HG02840 (cell line): ENCODE measurements around the gene PRSS1.
"Not testable (repeated sequence)": the region's sequence is repeated elsewhere in the genome, so short reads cannot be mapped to it uniquely, and the experiment has no call there.

Experiments used
- ATAC-seq: cut with Tn5 transposase; IDR thresholded peaks from one replicate; pipeline ENCODE4 v1.9.1; 2021; ENCODE audit warnings: mild to moderate bottlenecking, moderate library complexity, moderate number of reproducible peaks; ENCODE audit not compliant: unreplicated experiment, low FRiP score

PRSS1 gene

GRCh38 chr7:142745745-142746144 lies 3.5 kb upstream of the PRSS1 start:
- no peak for ATAC-seq

GRCh38 chr7:142746264-142746663 lies 3.0 kb upstream of the PRSS1 start:
- no peak for ATAC-seq

- not testable (repeated sequence) for ATAC-seq
These were observed 862 bp upstream of the PRSS1 start for GRCh38 chr7:142748410-142748809.

- no peak for ATAC-seq
These were observed 1.2 kb downstream of the PRSS1 start for GRCh38 chr7:142750321-142750938.

GRCh38 chr7:142751526-142752175 lies 2.4 kb downstream of the PRSS1 start:
- ATAC-seq: not testable (repeated sequence)

- ATAC-seq: no peak
These were observed 3.3 kb downstream of the PRSS1 start for GRCh38 chr7:142752376-142753225.

GRCh38 chr7:142753366-142753765 lies 4.1 kb downstream of the PRSS1 start:
- ATAC-seq: no peak

GRCh38 chr7:142753925-142754491 lies 4.7 kb downstream of the PRSS1 start:
- not testable (repeated sequence) for ATAC-seq

GRCh38 chr7:142754681-142755575 lies 5.7 kb downstream of the PRSS1 start:
- no peak for ATAC-seq

GRCh38 chr7:142758312-142758711 lies 9.0 kb downstream of the PRSS1 start:
- ATAC-seq: not testable (repeated sequence)

- ATAC-seq: no peak
These were observed 10.2 kb downstream of the PRSS1 start for GRCh38 chr7:142759433-142759832.

GRCh38 chr7:142760071-142760642 lies 10.9 kb downstream of the PRSS1 start:
- ATAC-seq: no peak

GRCh38 chr7:142761606-142762005 lies 12.3 kb downstream of the PRSS1 start:
- not testable (repeated sequence) for ATAC-seq

GRCh38 chr7:142762104-142762503 lies 12.8 kb downstream of the PRSS1 start:
- ATAC-seq: no peak

GRCh38 chr7:142767451-142767850 lies 18.2 kb downstream of the PRSS1 start:
- ATAC-seq: no peak

GRCh38 chr7:142767861-142768260 lies 18.6 kb downstream of the PRSS1 start:
- no peak for ATAC-seq

GRCh38 chr7:142768885-142769284 lies 19.6 kb downstream of the PRSS1 start:
- ATAC-seq: not testable (repeated sequence)

GRCh38 chr7:142770661-142771352 lies 21.5 kb downstream of the PRSS1 start, which contains the start of gene PRSS2:
TSS of gene PRSS2 (plus strand) at chr7:142770970. CDS start at chr7:142770983, 13 bp downstream.
- ATAC-seq: no peak

- ATAC-seq: peak; percentile 87
These were observed 22.1 kb downstream of the PRSS1 start for GRCh38 chr7:142771353-142771723.
